ENCODE measurements around the gene HLTF.

DNA sequence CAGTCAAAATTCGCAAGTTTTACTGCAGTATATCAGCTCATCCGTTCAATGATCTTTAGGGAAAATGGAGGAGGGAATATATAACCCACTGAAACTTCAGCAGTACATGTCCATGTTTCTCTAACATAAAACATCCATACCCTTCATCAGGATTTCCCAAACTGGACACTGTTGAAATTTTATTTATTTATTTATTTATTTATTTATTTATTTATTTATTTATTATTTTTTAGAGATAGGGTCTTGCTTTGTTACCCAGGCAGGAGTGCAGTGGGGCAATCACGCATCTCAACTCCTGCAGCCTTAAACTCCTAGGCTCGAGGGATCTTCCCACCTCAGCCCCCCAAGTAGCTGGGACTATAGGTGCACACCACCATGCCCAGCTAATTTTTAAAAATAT, 14.8 kb upstream of the HLTF start:
- TF ChIP-seq EZH2 (IDR thresholded peaks at IDR 0.05) = no peak
- no peak for TF ChIP-seq CTCF (IDR thresholded peaks at IDR 0.05 in 2 of 3, conservative IDR thresholded peaks at IDR 0.05 in 1 of 3; ENCODE audit: borderline replicate concordance in 1 of 3, insufficient read depth in 1 of 3, low read depth in 2 of 3, low read length in 2 of 3)
- TF ChIP-seq RAD21 (IDR thresholded peaks at IDR 0.05; ENCODE audit: low read depth) = no peak
- no peak for TF ChIP-seq POLR2A (IDR thresholded peaks at IDR 0.05; ENCODE audit: borderline replicate concordance, extremely low read depth, insufficient read depth, insufficient read length)
- no peak for TF ChIP-seq FOSL1 (IDR thresholded peaks at IDR 0.05; ENCODE audit: low read depth)
- no peak for TF ChIP-seq TCF7L2 (IDR thresholded peaks at IDR 0.05; ENCODE audit: borderline replicate concordance, extremely low read depth, insufficient read depth, insufficient read length)
- no peak for TF ChIP-seq SP1 (IDR thresholded peaks at IDR 0.05; ENCODE audit: low read depth)
- TF ChIP-seq ZNF274 (IDR thresholded peaks at IDR 0.05; ENCODE audit: low read depth, low read length) = no peak
- TF ChIP-seq JUND (IDR thresholded peaks at IDR 0.05) = no peak
- TF ChIP-seq EZH2phosphoT487 (IDR thresholded peaks at IDR 0.05; ENCODE audit: borderline replicate concordance) = no peak
- TF ChIP-seq ATF3 (IDR thresholded peaks at IDR 0.05) = no peak
- no peak for TF ChIP-seq ZBTB33 (IDR thresholded peaks at IDR 0.05; ENCODE audit: extremely low read depth, insufficient replicate concordance, low read length)

All from HCT116 (cell line).